ENCODE data around the gene AATK.

Gene AATK

DNA sequence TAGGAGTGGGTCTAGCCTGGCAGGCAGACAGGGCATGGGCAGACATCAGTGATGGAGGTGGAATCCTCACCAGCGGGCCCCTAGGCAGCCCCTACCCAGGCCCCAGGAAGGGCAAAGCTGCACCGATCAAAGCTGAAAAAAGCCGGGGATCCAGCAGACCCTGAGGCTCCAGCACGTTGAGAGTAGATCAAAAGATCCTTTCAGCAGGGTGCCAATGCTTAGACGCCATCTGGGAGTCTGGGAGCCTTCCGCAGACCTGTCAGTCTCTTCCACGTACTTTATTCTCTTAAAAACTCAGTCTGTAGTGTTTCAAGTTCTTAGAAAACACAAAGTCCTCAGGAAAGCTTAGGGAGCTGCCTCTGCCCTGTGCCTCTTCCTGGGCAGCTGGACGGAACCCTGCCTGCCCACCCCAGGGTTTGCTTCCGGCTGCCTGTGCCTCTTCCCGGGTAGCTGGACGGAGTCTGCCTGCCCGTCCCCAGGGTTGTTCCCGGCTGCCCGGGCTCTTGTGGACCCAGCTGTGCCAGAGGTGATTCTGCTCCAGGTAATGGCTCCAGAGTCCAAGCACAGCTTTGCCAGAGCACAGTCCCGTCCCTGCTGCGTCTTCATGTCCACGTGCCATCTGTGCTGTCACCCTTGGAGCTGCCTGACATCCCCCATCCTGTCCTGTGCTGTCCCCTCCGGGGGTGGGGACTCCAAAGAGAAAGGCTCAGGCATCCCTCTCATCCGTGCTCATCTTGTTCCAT lies 51.5 kb downstream of the AATK start:
- no peak for DNase-seq (ENCODE audit: low spot score)

DNA sequence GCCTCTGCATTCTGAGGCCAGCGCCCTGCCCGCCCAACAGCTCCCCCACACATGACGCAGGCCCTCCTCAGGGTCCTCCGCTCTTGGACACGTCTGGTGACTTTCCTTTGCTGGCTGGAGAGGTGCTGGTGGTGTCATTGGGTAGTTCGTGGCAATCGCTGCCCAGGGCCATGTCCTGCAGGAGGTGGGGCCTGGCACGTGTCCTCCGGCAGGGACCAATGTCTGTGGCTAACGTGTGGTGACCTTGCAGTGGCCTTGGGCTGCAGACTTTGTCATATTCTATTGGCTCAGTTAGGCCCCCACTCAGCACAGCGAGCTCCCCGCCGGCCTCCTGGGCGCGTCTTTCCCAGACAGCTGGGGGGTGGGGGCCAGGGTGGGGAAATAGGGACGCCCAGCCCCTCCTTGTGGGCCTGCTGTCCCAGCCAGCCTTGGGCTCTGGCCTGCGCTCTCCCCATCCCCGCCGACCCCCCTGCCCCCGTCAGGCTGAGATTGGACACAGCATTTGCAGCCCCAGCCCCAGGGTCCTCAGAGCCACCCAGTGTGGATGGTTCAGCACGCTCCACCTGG lies 52.8 kb downstream of the AATK start:
- no peak for DNase-seq (ENCODE audit: low spot score)

DNA sequence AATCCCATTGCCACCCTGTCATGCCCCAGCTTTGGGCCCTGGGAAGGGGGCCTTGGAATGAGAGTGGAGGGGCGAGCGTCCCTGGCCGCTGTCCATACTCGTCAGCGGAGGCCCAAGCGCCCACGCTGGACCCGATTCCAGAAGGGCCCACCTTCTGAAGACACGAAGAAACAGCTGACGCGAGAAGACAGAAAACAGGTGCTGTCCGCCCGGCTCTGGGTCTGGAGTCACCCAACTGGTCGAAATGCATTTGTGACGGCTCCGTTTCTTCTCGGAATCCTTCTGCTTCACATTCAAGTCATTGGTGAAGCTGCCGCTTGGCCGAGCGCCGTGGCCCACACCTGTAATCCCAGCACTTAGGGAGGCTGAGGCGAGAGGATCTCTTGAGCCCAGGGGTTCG lies 53.6 kb downstream of the AATK start:
- DNase-seq (ENCODE audit: low spot score) = no peak

DNA sequence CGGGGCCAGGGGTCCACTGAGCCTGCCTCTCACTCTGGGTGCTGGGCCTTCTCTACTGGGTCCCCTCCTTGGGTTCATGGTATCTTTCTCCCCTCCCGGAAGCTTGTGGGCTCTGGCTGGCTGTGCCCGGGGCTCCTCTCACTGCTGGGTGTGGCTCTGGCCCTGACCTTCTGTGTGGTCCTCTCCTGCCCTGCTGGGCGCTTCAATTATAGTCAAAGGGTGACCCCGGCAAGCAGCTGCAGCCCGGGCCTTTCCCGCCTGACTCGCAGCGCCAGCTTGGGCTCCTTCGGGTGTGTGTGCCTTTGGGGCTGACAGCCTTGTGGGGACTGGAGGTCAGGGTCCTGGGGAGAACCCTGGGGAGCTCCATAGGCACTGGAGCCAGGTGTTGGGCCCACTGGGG lies 55.0 kb downstream of the AATK start:
- DNase-seq (ENCODE audit: low spot score) = no peak

DNA sequence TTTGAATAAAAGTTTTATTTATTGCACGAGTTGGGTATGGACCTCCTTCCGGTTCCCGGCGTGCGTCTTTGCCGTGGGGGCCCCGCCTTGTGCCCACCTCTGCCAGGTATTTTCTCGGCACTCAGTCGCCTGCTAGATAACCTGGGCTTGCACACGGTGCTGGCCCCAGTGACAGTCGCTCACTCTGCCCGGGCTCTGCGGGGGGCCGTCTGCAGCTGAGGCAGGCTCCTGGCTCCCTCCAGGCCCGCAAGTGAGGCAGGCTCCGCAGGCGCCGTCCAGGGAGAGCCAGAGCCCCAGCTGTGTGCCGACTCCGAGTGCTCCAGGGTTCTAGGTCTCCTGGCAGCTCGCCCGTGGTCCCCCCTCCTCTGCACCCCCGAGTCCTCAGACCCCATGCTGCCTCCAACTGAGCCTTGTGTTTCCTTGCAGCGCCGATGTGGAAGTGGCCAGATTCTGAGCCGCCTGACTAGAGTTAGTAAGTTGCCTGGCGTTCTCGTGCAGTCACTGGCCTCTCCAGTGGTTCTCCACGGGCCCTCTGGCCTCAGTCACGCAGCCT lies 55.5 kb downstream of the AATK start:
- DNase-seq (ENCODE audit: low spot score) = no peak

DNA sequence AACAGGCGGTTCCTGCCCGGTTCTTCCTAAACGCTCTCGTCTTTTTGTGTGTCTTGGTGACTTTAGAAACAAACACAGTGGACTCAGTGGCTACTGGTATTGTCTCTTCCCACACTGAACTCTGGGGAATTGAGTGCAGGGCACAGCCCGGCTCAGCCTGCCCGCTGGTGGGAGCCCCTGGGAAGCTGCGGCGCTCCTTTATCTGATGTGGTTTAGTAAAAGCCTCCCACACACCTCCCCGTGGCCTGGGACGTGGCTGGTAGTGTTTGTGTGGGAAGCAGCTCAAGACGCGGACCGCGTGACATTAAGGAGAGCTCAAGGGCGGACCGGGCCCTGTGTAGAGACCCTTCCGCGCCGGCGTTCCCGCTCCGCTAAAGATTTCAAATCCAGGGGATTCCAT lies 56.1 kb downstream of the AATK start:
- no peak for DNase-seq (ENCODE audit: low spot score)

DNA sequence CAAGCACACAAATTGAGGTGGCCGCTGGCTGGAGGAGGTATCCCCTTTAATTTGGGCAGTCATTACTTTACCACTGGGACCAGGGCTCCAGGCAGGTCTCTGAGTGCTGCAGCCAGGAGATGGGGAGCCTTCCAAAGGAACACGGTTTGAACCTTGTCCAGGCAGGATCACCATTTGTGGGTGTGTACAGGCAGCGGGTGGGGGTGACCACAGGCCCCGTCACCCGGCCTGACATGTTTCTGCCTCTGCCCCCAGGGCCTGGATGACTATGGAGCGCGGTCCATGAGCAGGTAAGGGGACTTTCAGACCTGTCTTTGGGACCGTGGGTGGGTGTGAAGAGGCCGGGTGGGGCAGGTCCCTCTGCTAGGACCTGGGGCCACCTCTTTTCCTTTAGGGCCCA lies 57.8 kb downstream of the AATK start:
- no peak for DNase-seq (ENCODE audit: low spot score)

DNA sequence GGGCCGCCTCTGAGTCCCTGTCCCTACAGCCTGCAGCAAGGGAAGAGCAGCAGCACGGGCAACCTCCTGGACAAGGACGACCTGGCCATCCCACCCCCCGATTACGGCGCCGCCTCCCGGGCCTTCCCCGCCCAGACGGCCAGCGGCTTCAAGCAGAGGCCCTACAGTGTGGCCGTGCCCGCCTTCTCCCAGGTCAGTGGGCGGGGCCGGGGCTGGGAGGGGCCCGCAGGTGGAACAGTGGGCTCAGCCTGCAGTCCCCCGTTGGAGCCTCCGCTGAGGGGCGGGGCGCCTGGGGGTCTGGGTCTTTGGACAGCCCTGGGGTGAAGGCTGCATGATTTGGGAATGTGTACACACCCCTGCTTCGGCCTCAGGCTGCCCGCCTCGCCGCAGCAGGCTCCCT lies 59.3 kb downstream of the AATK start:
- no peak for DNase-seq (ENCODE audit: low spot score)

DNA sequence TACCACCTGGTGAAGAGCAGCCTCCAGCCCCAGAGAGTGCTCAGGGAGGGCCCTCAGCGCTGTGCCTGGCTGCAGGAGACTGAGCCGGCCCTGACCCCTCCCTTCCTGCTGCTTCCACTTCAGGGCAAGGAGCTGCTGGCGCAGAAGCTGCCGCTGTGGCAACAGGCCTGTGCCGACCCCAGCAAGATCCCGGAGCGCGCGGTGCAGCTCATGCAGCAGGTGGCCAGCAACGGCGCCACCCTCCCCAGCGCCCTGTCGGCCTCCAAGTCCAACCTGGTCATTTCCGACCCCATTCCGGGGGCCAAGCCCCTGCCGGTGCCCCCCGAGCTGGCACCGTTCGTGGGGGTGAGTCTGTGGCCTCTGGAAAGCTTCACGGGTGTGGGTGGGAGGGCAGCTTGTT lies 62.6 kb downstream of the AATK start:
- no peak for DNase-seq (ENCODE audit: low spot score)

DNA sequence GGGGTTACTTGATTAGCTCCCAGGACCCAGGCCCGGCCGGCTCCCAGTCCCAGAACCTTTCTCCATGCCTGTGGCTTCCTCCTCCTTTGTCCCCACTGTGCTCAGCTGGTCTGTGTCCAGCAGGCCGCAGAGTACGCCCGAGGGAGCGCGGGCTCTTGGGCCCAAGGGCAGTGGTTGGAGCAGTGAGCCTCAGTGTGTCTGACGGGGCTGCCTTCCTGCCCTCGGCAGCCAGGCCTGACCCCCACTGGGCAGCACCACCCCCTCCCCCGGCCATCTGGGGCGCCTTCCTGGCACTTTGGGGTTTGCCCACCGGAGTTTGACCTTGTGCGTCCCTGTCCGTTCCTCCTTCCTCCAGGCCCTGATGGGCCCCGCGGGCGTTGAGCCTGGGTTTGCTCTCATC lies 63.2 kb downstream of the AATK start:
- DNase-seq (ENCODE audit: low spot score) = no peak

DNA sequence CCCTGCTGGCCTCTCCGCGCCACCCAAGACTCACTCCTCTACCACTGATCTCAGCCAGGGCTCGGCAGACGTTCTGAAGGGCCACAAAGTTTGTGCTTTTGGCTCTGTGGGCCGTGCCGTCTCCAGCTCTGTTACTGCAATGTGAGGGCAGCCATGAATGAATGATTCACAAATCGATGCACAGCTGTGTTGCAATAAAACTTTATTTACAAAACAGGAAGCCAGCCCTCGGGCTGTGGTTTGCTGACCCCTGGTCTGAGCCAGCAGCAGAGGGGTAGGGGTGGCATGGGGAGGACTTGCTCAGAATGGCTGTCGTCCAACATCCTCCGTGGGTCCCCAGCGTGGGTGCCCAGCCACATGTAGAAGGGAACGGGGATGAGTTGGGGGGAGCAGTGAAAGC lies 63.7 kb downstream of the AATK start:
- no peak for DNase-seq (ENCODE audit: low spot score)

DNA sequence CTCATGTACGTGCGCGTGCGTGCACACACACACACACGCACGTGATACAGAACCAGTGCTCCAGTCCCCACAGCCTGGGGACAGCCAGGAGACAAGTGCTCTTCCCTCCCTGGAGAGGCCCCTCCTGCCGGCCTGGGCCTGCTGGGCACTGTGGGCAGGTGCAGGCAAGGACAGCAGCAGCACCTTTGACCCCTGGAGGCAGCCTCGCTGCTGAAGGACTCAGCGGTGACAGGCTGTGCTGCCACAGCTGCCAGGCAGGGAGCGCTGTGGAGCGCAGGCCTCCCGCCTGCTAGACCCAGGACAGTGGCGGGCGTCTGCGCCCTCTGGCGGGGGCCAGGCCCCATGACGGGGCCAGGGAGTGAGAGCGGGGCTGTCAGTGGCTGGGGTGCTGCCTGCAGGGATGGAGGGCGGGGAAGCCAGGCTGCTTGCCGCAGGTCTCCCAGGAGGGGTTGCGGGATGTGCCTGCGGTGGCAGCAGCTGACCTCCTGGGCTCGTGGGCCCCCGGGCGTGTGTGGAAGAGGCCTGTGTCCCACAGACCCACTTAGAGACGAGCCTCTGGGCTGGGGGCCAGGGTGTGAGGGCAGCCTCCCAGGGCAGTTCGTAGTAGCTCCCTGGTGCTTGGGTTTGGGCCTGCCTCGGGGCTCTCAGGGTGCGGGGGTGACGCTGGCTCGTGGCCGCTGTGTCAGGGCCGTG lies 64.3 kb downstream of the AATK start:
- peak; percentile 80 for DNase-seq (ENCODE audit: low spot score)

DNA sequence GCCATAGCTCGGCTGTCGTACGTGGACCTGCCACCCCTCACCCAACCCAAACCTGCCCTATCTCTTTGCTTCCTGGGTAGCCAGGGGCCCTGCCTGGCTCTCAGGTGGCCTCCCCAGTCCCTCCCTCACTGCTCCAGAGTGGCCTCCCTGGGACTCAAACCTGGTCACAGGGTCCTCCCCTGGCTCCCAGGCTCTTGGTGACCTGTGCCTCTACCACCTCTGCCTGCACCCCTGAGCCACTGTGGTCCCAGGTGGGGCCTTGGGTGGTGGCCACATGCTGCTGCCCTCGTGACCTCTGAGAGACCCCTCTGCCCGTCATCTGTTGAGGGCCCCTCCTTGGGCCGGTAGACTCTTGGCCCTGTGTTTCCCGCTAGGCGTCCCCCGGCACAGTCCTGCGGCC lies 65.4 kb downstream of the AATK start:
- DNase-seq (ENCODE audit: low spot score) = no peak

DNA sequence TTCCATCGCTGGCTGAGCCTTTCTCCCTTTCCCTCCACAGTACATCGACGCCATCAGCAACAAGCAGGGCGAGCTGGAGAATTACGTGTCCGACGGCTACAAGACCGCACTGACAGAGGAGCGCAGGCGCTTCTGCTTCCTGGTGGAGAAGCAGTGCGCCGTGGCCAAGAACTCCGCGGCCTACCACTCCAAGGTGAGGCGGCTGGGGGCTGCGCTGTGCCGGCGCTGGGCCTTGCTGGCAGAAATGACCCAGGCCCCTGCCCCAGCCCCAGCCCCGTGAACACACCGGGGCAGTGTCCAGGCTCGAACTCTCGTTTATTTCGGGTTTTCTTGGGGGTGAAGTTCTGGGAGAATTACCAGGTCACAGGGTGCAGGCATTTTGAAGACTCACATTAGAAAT lies 66.1 kb downstream of the AATK start:
- DNase-seq (ENCODE audit: low spot score) = no peak

DNA sequence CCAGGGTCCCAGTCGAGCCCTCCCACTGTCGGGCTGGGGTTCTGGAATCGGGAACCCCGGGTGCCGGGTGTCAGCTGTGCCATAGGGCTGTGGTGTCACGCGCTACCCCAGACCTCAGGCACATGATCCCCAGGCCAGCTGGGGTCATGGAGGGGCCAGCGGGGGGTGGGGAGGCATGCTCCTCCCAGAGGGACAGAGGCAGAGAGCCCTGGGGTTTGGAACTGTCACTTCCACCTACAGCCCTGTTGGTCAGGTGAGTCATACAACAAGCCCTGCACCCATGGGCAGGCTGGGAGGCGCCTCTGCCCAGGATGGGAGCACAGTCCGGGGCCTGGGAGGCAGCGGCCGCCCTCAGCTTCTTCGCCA lies 68.1 kb downstream of the AATK start:
- no peak for DNase-seq (ENCODE audit: low spot score)

DNA sequence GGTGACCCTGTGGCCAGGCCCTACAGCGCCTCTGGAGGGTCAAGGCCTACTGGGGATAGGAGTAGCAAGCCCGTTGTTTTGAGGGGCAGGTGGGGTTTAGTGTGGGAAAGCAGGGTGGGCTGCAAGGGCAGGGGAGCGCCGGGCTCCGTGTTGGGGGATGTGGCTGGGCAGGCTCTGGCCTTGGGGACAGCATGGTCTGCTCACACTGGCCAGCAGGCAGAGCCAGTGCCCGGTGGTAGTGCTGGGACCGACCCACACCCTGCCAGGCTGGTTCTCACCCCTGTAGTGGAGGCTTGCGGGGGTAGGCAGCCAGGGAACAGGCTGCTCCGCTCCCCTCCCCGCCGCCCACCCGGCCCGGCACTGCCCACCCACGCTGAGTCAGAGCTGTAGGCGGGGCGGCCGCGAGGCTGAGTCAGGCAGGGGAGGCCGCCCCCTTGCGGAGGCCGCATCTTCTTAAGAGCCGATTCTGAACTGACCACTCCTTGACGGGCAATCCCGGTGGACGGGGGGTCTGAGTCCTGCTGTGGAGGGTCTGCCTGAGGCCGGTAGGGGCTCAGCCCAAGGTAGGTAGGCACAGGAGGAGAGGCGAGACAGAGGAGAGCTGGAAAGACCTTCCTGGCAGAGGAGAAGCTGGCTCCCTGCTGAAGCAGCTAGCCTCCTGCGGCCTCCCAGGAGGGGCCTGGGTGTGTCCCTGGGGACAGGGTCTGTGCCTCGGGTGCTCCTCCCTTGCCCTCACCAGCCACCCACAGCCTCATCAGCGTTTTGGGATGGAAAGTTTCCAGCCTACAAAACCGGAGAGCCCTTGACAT lies 68.7 kb downstream of the AATK start:
- DNase-seq (ENCODE audit: low spot score) = no peak

DNA sequence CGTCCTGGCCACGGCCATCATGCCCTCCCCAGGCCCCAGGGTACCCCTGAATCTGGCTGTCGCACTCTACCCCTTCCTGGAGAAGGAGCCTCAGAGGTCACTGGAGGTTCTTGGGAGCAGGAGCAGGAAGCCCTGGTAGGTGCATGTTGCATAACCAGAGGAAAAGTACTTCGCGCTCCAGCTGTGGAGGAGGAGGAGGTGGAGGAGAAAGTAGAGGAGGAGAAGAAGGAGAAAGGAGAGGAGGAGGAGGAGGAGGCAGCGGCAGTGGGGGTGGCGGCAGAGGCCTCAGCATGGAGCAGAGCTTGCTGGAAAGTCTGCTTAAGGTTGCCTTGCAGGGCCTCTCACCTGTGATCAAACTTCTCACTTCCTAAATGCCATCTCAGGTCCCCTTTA lies 69.3 kb downstream of the AATK start:
- DNase-seq (ENCODE audit: low spot score) = no peak

DNA sequence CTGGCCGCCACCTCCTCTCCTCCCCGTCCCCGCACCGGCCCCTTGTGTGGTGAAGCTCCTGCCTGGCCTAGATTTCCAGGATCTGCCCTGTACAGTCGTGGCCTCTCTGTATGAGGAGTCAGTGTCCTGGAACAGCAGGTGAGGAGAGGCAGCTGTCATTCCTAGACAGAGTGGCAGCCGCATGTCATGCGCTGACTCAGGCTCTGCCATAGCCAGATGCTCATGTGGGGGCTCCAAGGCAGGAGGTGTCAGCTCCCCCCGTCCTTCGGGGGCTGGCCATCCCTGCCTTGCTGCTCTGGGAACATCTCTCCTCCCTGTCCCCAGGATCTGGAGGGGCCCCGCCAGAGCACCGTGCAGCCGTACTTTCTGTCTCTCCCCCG lies 70.6 kb downstream of the AATK start:
- DNase-seq (ENCODE audit: low spot score) = no peak

DNA sequence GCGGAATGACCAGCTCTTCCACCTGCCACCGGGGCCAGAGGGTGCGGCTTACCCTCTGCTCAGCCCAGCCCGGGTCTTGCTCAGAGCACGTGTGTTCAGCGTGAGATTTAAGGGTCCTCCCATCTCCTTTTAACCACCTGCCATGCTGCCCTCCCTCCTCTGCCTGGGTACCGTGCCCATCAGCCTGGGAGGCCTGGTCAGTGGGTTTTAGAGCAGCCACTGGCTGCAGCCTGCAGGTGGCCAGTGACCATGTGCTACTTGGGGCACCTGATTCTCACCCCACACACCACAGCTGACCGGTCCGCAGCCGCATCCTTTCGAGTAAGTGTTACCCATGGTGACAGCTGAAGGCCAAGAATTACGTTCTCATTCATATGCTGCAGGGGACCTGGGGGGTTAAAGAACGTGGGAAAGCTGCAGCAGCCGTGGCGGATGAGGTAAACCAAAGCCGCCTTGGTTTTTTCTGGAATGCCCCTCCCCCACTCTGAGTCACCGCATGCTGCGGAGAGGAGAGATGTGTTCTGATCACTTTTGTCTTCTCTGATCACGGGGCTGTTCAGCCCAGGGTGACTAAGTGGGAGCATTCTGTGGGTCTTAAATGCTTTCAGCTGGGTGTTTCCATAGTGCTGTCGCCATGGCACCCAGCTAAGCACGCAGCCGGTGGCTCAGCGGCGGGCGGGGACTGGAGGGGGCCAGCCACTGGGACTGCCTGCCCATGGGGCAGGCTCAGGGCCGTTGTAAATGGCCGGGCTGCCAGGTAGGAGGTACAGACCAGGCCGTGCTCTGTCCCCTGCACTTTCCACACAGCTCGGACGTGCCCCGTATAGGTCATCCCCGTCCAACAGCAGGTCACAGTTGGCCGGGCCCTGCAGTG lies 71.3 kb downstream of the AATK start:
- no peak for DNase-seq (ENCODE audit: low spot score)

DNA sequence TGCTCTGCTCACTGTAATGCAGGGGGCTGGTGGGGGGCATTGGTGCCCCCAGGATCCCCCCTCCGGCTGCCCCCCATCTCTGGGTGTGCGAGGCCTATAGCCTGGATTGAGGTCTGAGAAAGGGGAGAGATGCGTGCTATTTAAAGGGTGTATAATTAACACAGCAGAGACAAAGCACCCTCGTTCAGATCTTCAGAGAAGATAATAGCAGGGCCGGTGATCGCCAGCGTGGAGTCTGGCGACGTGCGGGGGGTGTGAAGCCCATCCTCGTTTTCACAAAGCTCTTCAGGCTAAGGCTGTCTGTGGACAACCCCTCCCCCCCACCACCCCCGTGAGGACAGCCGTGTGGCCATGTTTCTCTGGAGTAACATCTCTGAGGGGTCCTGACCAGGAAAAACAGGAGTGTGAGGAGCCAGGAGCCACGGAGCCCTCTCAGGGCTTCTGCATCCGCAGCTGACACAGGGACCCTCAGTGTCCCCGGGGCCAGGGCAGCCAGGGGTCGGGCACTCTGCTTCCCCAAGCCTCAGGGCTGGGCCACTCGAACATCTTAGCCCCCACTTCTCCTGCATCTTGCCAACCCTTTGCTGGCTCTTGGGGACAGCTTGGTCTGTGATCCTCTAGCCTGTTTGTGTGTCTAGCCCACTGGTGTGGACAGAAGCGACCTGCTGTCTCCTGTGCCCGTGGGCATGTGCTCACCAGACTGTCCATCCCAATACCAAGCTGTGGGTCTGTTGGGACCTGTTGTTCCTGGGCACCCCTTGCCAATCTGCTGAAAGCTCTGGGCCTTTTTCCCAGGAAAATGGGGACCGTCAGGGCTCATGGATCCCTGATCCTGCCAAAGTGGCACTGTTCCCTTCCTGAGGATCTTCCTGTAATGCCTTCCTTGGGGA lies 72.2 kb downstream of the AATK start:
- no peak for DNase-seq (ENCODE audit: low spot score)

All from hematopoietic multipotent progenitor cell treated with erythropoietin and hydrocortisone succinate and interleukin-3 and kit ligand, for 17 days (in vitro differentiated cells).